GM19240 (cell line): ENCODE results near the gene RXRB.

Experiments used
- DNase-seq: peaks from one replicate; pipeline ENCODE4 v3.0.0; 2011; ENCODE audit warnings: low spot score; ENCODE audit not compliant: insufficient read length

Gene RXRB

DNA sequence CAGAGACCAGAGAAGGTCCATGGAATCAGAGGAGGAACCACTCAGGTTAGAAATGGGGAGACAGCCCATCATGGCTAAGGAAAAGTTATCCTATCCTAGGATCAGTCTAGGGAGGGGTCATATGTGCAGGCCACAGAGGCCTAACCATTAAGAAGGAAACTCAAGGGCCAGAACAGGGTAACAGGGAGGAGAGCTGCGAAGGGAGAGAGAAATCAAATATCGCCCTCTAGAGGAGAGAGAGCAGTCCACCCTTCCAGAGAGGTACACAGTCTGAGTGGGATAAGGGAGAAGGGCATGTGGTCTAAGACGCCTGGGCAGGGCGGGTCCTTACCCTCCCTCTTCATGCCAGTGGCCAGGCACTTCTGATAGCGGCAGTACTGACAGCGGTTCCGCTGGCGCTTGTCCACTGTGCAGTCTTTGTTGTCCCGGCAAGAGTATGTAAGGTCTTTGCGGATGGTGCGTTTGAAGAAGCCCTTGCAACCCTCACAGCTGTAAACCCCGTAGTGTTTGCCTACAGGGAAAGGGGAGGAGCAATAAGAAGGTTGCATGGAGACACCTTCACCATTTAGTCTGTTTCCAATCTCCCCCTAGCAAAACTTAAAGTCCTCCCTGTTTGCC, 2.9 kb downstream of the RXRB start:
- DNase-seq = peak; percentile 76

DNA sequence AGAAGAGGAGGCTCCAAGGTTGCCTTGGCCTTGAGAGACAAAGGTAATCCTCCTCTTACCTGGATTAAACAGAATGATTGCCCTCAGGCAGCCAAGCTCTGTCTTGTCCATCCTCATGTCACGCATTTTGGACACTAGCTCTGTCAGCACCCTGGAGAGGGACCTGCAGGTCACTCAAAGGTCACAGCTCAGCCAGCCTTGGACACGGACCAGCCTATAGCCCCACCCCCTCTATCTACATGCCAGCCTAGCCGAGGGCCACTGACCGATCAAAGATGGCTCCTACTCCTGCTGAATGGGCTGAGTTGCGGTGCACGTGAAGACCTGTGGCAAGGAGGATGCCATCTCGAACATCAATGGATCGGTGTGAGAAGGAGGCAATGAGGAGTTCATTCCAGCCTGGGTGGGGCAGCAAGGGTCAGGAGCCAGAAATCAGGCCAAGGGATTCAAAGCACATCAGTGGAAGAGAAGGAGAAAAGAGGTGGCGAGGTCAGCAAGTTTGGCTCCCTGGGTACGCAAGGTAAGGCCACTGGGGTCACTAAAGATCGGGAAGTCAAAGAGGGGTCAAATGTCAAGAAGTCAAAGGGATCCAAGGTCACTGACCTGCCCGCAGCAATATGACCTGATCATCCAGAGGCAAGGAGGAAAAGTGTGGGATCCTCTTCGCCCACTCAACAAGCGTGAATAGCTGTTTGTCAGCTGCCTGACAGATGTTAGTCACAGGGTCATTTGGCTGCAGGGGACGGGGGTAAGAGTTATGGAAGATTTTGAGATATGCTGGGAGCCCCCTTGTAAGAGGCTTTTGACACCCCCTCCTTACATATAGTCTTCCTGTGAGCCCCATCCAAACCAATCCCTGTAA, 4.9 kb downstream of the RXRB start:
- no peak for DNase-seq

GRCh38 chr6:33194431-33194979, 6.0 kb downstream of the RXRB start:
- DNase-seq = no peak

- no peak for DNase-seq
Measured at GRCh38 chr6:33193619-33194018, 6.8 kb downstream of the RXRB start.

GRCh38 chr6:33192671-33193602, 7.5 kb downstream of the RXRB start:
- no peak for DNase-seq

DNA sequence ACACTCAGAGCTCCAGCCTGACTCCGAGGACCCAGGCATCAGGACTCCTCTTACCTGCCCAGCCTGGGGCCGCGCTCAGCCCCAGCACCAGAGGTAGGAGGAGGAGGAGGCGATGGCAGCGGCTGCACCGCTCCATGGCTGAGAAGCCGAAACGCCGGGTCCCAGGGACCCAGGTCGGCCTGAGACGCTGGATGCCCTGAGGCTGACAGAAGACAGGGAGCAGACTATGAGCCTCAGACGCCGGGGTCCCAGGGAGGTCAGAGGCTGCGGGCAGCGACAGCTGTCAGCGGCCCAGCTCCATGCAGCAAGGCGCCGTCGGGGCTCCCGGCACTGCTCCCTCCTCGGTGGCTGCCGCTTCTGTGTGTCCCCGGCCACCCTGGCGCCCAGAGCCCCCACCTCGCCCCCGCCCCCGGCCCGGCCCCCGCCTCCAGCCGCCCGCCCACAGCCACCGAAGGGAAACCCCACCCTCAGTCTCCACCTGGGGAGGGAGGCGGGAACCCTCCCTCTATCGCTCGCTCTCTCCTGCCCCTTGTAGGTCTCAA, 8.3 kb downstream of the RXRB start, which contains the start of gene COL11A2:
TSS of gene COL11A2 (minus strand) at position 363 of the 542 bp plus-strand sequence. CDS start at position 136, 227 bp downstream.
- DNase-seq = no peak

DNA sequence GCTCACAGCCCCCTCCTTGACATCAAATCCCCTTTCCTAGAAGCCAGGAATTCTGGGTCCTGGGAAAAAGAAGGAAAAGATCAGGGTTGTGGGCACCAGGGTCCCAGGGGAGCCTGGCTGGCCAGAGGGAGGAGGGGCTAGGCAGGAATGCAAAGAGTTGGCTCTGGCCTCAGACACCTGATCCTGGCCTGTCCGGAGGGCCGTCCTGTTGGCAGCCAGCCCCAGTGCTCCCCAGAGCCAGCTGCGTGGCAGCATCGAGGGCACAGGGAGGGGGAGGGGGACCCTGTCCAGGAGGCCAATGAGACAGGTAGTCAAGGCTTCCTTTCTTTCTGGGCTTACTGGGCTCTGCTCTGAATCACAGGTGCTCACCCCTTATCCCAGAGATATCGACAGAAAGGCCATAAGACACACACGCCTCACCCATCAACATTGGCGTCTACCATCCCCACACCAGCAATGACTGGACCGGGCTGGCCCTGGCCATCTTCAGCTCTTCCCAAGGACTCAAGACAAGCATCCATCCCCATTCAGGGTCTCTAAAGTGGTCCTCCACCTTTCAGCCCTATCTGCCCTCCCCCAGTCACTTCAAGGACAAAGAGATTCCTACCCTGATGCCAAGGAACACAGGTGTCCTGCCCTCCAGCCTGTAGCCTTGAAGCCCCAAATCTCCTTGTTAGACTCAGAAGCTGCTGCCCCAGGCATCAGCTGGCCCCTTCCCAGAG, 8.9 kb downstream of the RXRB start:
- DNase-seq = no peak

DNA sequence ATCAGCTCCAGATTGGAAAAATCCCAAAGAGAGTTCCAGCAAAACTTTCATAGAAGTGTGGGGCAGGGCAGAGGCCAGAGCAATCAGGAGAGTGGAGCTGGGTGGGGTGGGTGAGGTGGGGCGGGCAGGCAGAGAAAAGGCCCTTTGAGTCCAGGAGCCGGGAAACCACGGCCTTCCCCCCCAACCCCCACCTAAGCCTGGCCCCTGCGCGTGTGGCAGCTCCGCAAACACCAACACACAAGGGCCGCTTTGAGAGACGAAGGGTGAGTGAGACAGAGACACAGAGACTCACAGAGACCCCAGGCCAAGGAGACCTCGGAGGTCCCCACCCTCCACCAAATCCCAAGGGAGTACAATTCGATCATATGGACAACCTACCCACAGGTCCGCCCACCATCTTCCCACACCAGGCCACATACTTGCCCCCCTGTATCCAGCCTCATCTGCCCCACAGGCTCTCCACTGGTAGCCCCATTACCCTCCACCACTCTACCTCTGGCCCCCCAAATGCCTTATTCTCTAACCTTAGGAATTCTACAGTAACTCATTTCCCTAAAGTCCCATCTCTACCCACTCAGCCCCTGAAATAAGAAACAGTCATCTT, 9.9 kb downstream of the RXRB start:
- no peak for DNase-seq

DNA sequence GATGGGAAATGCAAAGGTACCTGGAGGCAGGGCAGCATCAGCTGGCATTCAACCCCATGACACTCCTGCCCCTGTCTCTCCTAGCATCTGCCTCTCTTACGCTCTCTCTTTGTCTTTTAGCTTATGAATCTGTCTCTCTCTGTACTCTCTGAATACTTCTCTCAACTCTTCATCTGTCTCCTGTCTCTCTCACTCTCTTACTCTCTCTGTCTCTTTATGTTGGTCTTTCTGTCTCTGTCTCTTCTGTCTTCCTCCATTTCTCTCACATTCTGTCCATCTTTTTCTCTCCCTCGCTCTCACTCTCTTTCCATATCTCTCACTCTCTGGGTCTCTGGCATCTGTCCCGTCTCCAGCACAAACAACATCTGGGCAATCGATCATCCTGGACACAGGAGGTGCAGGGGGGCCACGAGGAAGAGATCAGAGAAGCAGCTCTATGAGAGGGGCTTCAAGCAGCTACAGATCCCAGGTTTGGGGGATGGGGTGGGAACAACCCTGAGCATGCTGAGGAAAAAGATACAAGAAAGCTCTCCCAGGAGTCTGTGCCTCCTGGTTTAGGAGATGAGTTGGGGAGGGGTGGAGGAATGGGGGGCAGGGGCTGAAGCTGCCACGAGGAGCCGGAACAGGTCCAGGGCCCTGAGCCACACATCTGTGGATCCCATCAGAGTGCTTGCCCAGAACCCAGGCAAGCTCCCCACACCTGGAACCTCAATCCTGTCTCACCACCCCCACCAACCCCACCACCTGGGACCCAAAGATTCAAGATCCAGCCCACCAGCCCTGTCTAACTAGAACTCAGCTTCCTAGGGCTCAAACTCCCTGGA, 10.6 kb downstream of the RXRB start:
- DNase-seq = no peak

- DNase-seq = no peak
Measured at GRCh38 chr6:33189164-33189563, 11.3 kb downstream of the RXRB start.

DNA sequence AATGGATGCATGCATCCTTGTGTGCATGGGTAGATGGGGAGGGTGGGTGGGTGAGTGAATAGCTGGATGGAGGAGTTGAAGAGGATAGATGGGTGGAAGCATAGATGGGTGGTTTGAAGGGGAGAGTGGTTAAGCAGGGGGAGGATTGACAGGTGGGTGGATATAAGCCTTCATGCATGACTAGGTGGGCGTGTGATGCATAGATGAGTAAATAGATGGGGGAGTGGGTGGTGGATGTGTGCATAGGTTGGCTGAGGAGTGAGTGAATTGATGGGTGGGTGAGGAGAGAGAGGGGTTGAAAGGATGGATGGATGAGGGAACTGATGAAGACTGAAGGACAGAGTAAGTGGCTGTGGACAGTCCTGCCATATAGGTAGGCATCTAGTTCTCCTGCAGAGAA, 12.7 kb downstream of the RXRB start:
- no peak for DNase-seq

GRCh38 chr6:33185654-33186187, 14.7 kb downstream of the RXRB start:
- no peak for DNase-seq

DNA sequence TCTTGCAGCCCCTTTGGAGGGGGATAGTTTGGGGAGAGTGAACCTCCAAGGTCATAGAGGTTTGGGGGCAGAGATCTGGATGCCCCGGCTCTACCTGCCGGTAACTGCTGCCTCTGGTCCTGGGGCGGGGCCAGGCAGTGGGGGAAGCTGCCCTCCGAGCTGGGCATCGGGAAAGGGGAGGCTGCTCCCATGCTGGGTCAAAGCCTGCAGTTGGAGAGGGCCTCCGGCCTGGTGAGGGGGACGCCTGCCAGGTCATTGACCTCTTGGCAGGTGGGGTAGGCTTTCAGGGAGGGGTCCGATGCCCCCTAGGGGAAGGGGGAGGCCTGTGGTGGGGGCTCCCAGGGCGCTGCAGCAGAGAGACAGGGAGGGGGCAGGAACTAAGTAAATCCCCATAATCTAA, 15.3 kb downstream of the RXRB start:
- no peak for DNase-seq

GRCh38 chr6:33183071-33183683, 17.3 kb downstream of the RXRB start:
- no peak for DNase-seq

DNA sequence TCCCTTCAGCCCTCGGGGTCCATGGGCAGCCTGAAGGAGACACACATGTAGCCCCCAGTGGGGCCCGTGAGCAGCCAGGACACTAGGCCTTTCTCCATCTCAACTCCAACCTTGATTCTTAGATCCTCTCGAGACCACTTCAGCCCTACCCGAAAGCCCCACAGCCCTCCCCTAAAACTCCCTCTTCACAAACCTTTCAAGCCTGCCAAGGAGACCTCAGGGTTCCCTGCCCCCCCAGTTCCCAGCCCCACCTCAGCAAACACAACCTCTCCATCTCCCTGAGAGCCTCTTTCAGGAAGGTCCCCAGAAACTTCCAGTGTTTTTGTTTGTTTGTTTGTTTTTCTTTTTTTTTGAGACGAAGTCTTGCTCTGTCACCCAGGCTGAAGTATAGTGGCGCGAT, 19.3 kb downstream of the RXRB start:
- no peak for DNase-seq

GRCh38 chr6:33178755-33179475, 21.6 kb downstream of the RXRB start:
- no peak for DNase-seq

GRCh38 chr6:33177552-33178446, 22.7 kb downstream of the RXRB start:
- no peak for DNase-seq
